Gastroesophageal sphincter (tissue), 4 donors: Measurements from ENCODE around the gene PTPN1. TPM values are rescaled to one million over a fixed set of nuclear protein-coding genes. Genes with fewer than 3 reads are reported as not detected.

Source experiments
- ATAC-seq: fragments of 150-250 bp; one replicate; pipeline ENCODE4 v1.9.1; 2016; ENCODE audit warnings: mild to moderate bottlenecking, moderate library complexity
- H3K27ac ChIP-seq, 4 donors: fragments of 200-600 bp; sonication (generic) in 3 of 4; 1 replicate in 3 of 4; 2 replicates in 1 of 4; pipeline ENCODE4 v1.5.1; 2016 to 2019
- H3K27me3 ChIP-seq: fragments of 200-600 bp; sonication (generic); one replicate; pipeline ENCODE4 v1.5.1; 2019
- H3K36me3 ChIP-seq, 2 donors: fragments of 200-600 bp; sonication (generic); one replicate each; pipeline ENCODE4 v1.5.1; 2019; ENCODE audit warnings: control low read depth in 1 of 2
- H3K4me1 ChIP-seq, 3 donors: fragments of 200-600 bp; sonication (generic); 1 replicate in 2 of 3; 2 replicates in 1 of 3; pipeline ENCODE4 v1.5.1; 2016 to 2019; ENCODE audit warnings: control low read depth in 2 of 3
- H3K4me3 ChIP-seq, 2 donors: fragments of 200-600 bp; sonication (generic); one replicate each; pipeline ENCODE4 v1.5.1; 2019; ENCODE audit warnings: mild to moderate bottlenecking in 1 of 2, moderate library complexity in 1 of 2
- H3K9me3 ChIP-seq, 3 donors: fragments of 200-600 bp; sonication (generic); one replicate each; pipeline ENCODE4 v1.5.1; 2017 to 2019; ENCODE audit warnings: control low read depth in 2 of 3
- EP300 ChIP-seq: sonication (generic); formaldehyde crosslinking; IDR thresholded peaks from one replicate; pipeline ENCODE4 v1.6.1; 2017; ENCODE audit warnings: antibody characterized with exemption, mild to moderate bottlenecking
- POLR2A ChIP-seq, 2 donors: fragments of 450-650 bp; IDR thresholded peaks; one replicate each; pipeline ENCODE4 v1.6.1; 2017; ENCODE audit warnings: antibody characterized with exemption in 2 of 2, mild to moderate bottlenecking in 2 of 2, moderate library complexity in 1 of 2
- POLR2AphosphoS5 ChIP-seq: sonication (generic); formaldehyde crosslinking; IDR thresholded peaks from one replicate; pipeline ENCODE4 v1.6.1; 2017; ENCODE audit warnings: antibody characterized with exemption
- WGBS, 2 donors: methylation state at CpG; one replicate each; pipeline ENCODE4 v1.1.5; 2018; ENCODE audit warnings: low coverage in 1 of 2; 5-methylcytosine and 5-hydroxymethylcytosine counted together
- total RNA-seq, 4 donors: library from RNA; depleted of rRNA; stranded (reverse); fragments of >200 nt; gene quantifications; one replicate each; pipeline ENCODE4 v1.1.0, GENCODE V29; 2016
- TF ChIP-seq, protein P1 (sequence below), 4 experiments: fragments of 200-600 bp in 2 of 4; fragments of 450-650 bp in 2 of 4; sonication (generic) in 1 of 4; IDR thresholded peaks; one replicate each; pipeline ENCODE4 v1.5.1; 2017 to 2019; ENCODE audit warnings: antibody characterized with exemption in 4 of 4, mild to moderate bottlenecking in 2 of 4, moderate library complexity in 2 of 4

Gene PTPN1
- total RNA-seq, 4 donors from 2014 or later: 27.6 to 43.6 (median 38.4) TPM

- H3K9me3 ChIP-seq: no peaks in the 10 kb centered on the region
- no peak overlapping the region for H3K4me3 ChIP-seq
- no peaks in the 10 kb centered on the region for H3K36me3 ChIP-seq
- ATAC-seq: no peak
- H3K4me1 ChIP-seq: peaks cover 0 to 4% (median 3%) of the 10 kb centered on the region in 3 donors
- no peaks in the 10 kb centered on the region for H3K27me3 ChIP-seq
- TF ChIP-seq POLR2AphosphoS5 (no peak), EP300 (no peak), POLR2A (IDR thresholded peaks at IDR 0.05) (no peak)
- TF ChIP-seq, protein P1, sequence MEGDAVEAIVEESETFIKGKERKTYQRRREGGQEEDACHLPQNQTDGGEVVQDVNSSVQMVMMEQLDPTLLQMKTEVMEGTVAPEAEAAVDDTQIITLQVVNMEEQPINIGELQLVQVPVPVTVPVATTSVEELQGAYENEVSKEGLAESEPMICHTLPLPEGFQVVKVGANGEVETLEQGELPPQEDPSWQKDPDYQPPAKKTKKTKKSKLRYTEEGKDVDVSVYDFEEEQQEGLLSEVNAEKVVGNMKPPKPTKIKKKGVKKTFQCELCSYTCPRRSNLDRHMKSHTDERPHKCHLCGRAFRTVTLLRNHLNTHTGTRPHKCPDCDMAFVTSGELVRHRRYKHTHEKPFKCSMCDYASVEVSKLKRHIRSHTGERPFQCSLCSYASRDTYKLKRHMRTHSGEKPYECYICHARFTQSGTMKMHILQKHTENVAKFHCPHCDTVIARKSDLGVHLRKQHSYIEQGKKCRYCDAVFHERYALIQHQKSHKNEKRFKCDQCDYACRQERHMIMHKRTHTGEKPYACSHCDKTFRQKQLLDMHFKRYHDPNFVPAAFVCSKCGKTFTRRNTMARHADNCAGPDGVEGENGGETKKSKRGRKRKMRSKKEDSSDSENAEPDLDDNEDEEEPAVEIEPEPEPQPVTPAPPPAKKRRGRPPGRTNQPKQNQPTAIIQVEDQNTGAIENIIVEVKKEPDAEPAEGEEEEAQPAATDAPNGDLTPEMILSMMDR (IDR thresholded peaks at IDR 0.05): no peak
- no peak overlapping the region for H3K27ac ChIP-seq
- 77 to 78% methylated on average over 3 to 4 of the region's 4 CpGs for WGBS, 2 donors
Observed at GRCh38 chr20:50469176-50469723, 40.9 kb upstream of the PTPN1 start.

DNA sequence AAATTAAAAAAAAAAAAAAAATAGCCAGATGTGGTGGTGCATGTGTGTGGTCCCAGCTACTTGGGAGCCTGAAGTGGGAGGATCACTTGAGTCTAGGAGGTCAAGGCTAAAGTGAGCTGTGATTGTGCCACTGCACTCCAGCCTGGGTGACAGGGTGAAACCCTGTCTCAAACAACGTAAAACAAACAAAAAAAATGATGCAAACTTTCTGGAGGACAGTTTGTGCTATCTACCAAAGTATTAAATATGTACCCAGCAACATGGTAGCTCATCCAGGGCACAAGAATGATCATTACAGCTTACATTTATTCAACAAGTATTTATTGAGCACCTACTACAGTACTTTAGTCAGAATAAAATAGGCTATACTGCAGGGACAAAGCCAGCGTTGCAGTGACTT is 40.4 kb upstream of the PTPN1 start:
- no peak overlapping the region for H3K4me3 ChIP-seq
- H3K27me3 ChIP-seq: no peaks in the 10 kb centered on the region
- no peaks in the 10 kb centered on the region for H3K4me1 ChIP-seq
- H3K36me3 ChIP-seq: no peaks in the 10 kb centered on the region
- TF ChIP-seq POLR2A (IDR thresholded peaks at IDR 0.05) (no peak), POLR2AphosphoS5 (no peak), EP300 (no peak)
- TF ChIP-seq, protein P1 (IDR thresholded peaks at IDR 0.05): no peak
- H3K27ac ChIP-seq: no peak overlapping the region
- 93 to 100% methylated on average over 2 of the region's 2 CpGs for WGBS, 2 donors
- no peaks in the 10 kb centered on the region for H3K9me3 ChIP-seq
- ATAC-seq: no peak

GRCh38 chr20:50470264-50470858 is 39.8 kb upstream of the PTPN1 start:
- no peak overlapping the region for H3K27ac ChIP-seq
- TF ChIP-seq EP300 (no peak), POLR2AphosphoS5 (no peak), POLR2A (IDR thresholded peaks at IDR 0.05) (no peak)
- TF ChIP-seq, protein P1 (IDR thresholded peaks at IDR 0.05): no peak
- no peaks in the 10 kb centered on the region for H3K9me3 ChIP-seq
- H3K27me3 ChIP-seq: no peaks in the 10 kb centered on the region
- H3K4me3 ChIP-seq: no peak overlapping the region
- H3K36me3 ChIP-seq: no peaks in the 10 kb centered on the region
- 63 to 84% methylated on average over 4 of the region's 4 CpGs for WGBS, 2 donors
- H3K4me1 ChIP-seq: peaks cover 0 to 5% (median under 1%) of the 10 kb centered on the region in 3 donors
- no peak for ATAC-seq

DNA sequence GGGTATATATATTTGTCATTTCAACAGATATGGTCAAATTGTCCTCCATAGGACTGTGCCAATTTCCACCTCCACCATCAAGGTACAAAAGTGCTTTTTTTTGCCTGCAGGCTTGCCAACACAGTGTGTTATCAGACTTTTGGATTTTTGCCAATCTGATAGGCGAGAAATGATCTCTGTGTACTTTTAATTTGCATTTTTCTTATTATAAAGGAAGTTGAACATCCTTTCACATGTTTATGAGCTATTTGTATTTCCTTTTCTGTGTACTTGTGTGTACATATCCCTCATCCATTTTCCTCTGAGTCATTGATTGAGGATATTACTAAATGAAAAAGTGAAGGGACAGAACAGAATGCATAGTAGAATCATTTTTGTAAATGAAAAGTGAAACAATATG is 39.0 kb upstream of the PTPN1 start:
- TF ChIP-seq POLR2A (IDR thresholded peaks at IDR 0.05): no peak
- TF ChIP-seq, protein P1 (IDR thresholded peaks at IDR 0.05): no peak
- TF ChIP-seq POLR2AphosphoS5: no peak
- TF ChIP-seq EP300: no peak
- Histone ChIP-seq H3K4me3 (no peak overlapping the region), H3K36me3 (no peaks in the 10 kb centered on the region), H3K4me1 (peaks cover 5 to 14% (median 5%) of the 10 kb centered on the region in 3 donors), H3K27ac (no peak overlapping the region), H3K27me3 (no peaks in the 10 kb centered on the region), H3K9me3 (no peaks in the 10 kb centered on the region)
- no peak for ATAC-seq
- WGBS, 2 donors: 67 to 86% methylated on average over 1 of the region's 1 CpG
